Esophagus muscularis mucosa (tissue), 3 donors: ENCODE results near the gene NDUFAF5.

Experiments used
- CTCF ChIP-seq, 3 experiments: fragments of 200-600 bp in 2 of 3; fragments of 450-650 bp in 1 of 3; sonication (generic) in 2 of 3; IDR thresholded peaks; one replicate each; pipeline ENCODE4 v1.5.1; 2017 to 2019; ENCODE audit warnings: antibody characterized with exemption in 3 of 3, mild to moderate bottlenecking in 2 of 3, moderate library complexity in 1 of 3
- EP300 ChIP-seq: sonication (generic); formaldehyde crosslinking; IDR thresholded peaks from one replicate; pipeline ENCODE4 v1.6.1; 2017; ENCODE audit warnings: antibody characterized with exemption

- TF ChIP-seq EP300 = no peak
- peak; percentile 32 to 59 (median 58) for TF ChIP-seq CTCF (IDR thresholded peaks at IDR 0.05)
Measured at GRCh38 chr20:13771853-13772453, 12.9 kb upstream of the NDUFAF5 start.
